Astrocyte (in vitro differentiated cells and primary cell): ENCODE measurements around the gene VARS1. TPM values are rescaled to one million over a fixed set of nuclear protein-coding genes. Genes with fewer than 3 reads are reported as not detected.
"Not testable (repeated sequence)": the region's sequence is repeated elsewhere in the genome, so short reads cannot be mapped to it uniquely, and the experiment has no call there.

Experiments used
- DNase-seq: peaks from one replicate; pipeline ENCODE4 v3.0.0-alpha.2; 2010; ENCODE audit warnings: low read depth
- FAIRE-seq: peaks from 2 replicates; lab custom pipeline; 2011; peaks lifted over from hg19 to GRCh38; lab: Jason Lieb, UNC
- H2AFZ ChIP-seq: 2 replicates; pipeline ENCODE4 v1.6.0; 2012; ENCODE audit warnings: low read depth, low read length, inconsistent platforms
- H3K27ac ChIP-seq: 2 replicates; pipeline ENCODE4 v1.5.1; 2011; ENCODE audit warnings: low read depth, low read length, inconsistent platforms
- H3K27me3 ChIP-seq: 2 replicates; pipeline ENCODE4 v1.6.0; 2011; ENCODE audit warnings: low read length, inconsistent platforms; ENCODE audit not compliant: insufficient read depth
- H3K36me3 ChIP-seq: 2 replicates; pipeline ENCODE4 v1.5.1; 2011; ENCODE audit warnings: low read length, inconsistent platforms; ENCODE audit not compliant: insufficient read depth
- H3K4me1 ChIP-seq: 2 replicates; pipeline ENCODE4 v1.5.1; 2011; ENCODE audit warnings: low read length, inconsistent platforms; ENCODE audit not compliant: insufficient read depth
- H3K4me2 ChIP-seq: 2 replicates; pipeline ENCODE4 v1.6.0; 2012; ENCODE audit warnings: low read length, inconsistent platforms
- H3K4me3 ChIP-seq: 2 replicates; pipeline ENCODE4 v1.5.1; 2011; ENCODE audit warnings: low read depth, mild to moderate bottlenecking, low read length, inconsistent platforms; ENCODE audit not compliant: insufficient read depth
- H3K79me2 ChIP-seq: 2 replicates; pipeline ENCODE4 v1.6.0; 2012; ENCODE audit warnings: mild to moderate bottlenecking, low read length, inconsistent platforms; ENCODE audit not compliant: insufficient read depth
- H3K9ac ChIP-seq: 2 replicates; pipeline ENCODE4 v1.6.0; 2012; ENCODE audit warnings: mild to moderate bottlenecking, low read length, inconsistent platforms
- H3K9me3 ChIP-seq: 2 replicates; pipeline ENCODE4 v1.5.1; 2012; ENCODE audit warnings: low read depth, mild to moderate bottlenecking, low read length, inconsistent platforms; ENCODE audit not compliant: insufficient read depth
- H4K20me1 ChIP-seq: 2 replicates; pipeline ENCODE4 v1.6.0; 2012; ENCODE audit warnings: low read length, inconsistent platforms; ENCODE audit not compliant: insufficient read depth
- H3K27ac Mint-ChIP-seq: one replicate; pipeline ENCODE4 v1.8.0; 2021; ENCODE audit warnings: mild to moderate bottlenecking, mixed read lengths; ENCODE audit not compliant: unreplicated experiment
- H3K27me3 Mint-ChIP-seq: one replicate; pipeline ENCODE4 v1.8.0; 2021; ENCODE audit warnings: low read depth, mixed read lengths; ENCODE audit not compliant: unreplicated experiment
- H3K36me3 Mint-ChIP-seq: one replicate; pipeline ENCODE4 v1.8.0; 2021; ENCODE audit warnings: low read depth, mixed read lengths; ENCODE audit not compliant: unreplicated experiment
- H3K4me1 Mint-ChIP-seq: one replicate; pipeline ENCODE4 v1.8.0; 2021; ENCODE audit warnings: low read depth, mixed read lengths; ENCODE audit not compliant: unreplicated experiment
- H3K4me3 Mint-ChIP-seq: one replicate; pipeline ENCODE4 v1.8.0; 2021; ENCODE audit warnings: mild to moderate bottlenecking, moderate library complexity, mixed read lengths; ENCODE audit not compliant: unreplicated experiment
- H3K9me3 Mint-ChIP-seq: one replicate; pipeline ENCODE4 v1.8.0; 2021; ENCODE audit warnings: mild to moderate bottlenecking, mixed read lengths; ENCODE audit not compliant: unreplicated experiment
- EZH2 ChIP-seq: IDR thresholded peaks from 2 replicates; pipeline ENCODE4 v1.6.1; 2012; ENCODE audit warnings: mild to moderate bottlenecking, low read length, inconsistent platforms; ENCODE audit not compliant: insufficient read depth
- total RNA-seq: library from RNA; stranded (reverse); gene quantifications from 2 replicates; pipeline ENCODE4 v1.2.1, GENCODE V29; 2021
- TF ChIP-seq, protein P1 (sequence below): IDR thresholded peaks from 2 replicates; pipeline ENCODE4 v1.5.1; 2011; ENCODE audit warnings: low read depth, mild to moderate bottlenecking, inconsistent platforms, low read length, moderate library complexity; ENCODE audit not compliant: insufficient read depth

Gene VARS1
- total RNA-seq, 1 donor from 2014 or later: 94.8 TPM

DNA sequence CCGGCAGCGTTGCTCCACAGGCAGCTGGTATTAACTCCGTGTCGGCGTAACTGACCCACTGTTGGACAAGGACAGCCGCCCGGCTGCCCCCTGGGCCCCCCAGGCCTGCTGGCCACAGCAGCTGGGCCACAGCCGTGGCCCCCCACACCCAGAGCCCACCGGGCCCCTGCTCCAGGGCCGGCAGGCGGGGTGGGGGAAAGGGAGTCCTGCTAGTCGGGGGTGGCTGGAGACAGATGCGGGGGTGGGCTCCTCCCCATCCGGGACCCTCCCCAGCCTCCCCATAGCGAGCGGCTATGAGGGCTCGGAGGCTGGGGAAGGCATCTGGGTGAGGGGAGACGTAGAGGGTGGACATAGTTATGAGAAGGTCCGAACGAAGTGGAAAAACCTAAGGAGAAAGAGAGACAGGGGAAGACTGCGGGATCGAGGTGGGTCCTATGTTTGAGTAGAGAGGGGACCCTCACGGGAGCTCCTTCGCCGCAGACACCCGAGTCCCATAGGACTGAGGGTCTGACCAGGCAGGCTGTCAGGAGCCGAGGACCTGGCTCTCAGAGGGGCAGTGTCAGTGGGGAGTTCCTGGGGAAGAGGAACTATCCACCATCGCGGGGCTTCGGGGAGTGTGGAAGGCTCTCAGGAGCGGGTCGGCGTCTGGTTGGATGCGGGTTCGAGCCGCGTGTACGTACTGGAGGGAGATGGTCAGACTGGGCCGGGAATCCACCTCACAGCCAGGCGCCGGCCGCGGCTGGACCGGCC, 511 bp downstream of the VARS1 start:
- DNase-seq: no peak
- no peak for FAIRE-seq
- Histone ChIP-seq H3K9ac (peak overlapping the region; percentile 94), H3K79me2 (peaks cover 42% of the 10 kb centered on the region), H3K9me3 (no peaks in the 10 kb centered on the region), H3K27me3 (no peaks in the 10 kb centered on the region), H3K36me3 (peaks cover 18% of the 10 kb centered on the region), H3K4me1 (peaks cover 21% of the 10 kb centered on the region), H3K4me2 (peak overlapping the region; percentile 89), H4K20me1 (peaks cover 11% of the 10 kb centered on the region), H3K27ac (peak overlapping the region; percentile 94), H3K4me3 (peak overlapping the region; percentile 79), H2AFZ (peak overlapping the region; percentile 77)
- H3K4me1 Mint-ChIP-seq: peaks cover 11% of the 10 kb centered on the region
- peaks cover 10% of the 10 kb centered on the region for H3K36me3 Mint-ChIP-seq
- no peaks in the 10 kb centered on the region for H3K27me3 Mint-ChIP-seq
- no peak for TF ChIP-seq EZH2
- H3K4me3 Mint-ChIP-seq: peak overlapping the region; percentile 99
- peak overlapping the region; percentile 98 for H3K27ac Mint-ChIP-seq
- no peaks in the 10 kb centered on the region for H3K9me3 Mint-ChIP-seq

DNA sequence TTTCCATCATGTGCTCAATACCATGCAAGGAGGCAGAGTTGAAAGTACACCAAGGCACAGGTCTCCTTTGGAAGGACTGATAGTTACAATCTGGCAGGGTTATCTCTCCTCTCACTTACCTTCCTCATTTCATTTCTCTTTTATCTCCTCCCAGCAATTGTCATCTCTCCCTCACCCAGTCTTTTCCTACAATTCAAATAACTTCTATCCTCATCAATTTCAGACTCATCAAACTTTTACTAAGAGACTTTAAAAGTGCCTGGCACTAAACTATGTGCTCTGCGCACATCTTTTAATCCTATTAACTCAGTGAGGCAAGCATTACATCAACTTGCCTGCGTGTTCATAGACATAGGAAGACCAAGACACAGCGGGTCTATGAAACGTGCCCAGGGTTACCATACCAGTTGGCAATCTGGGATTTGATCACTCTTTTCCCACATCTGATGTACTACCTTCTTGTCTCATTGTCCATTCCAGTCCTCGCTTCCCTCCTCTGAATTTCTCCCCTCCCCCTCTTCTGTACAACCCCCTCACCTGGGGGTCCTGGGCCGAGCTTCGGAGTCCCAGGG, 1.2 kb downstream of the VARS1 start:
- peak overlapping the region; percentile 68 for H3K27ac Mint-ChIP-seq
- H3K27me3 ChIP-seq: no peaks in the 10 kb centered on the region
- no peak overlapping the region for H2AFZ ChIP-seq
- peak overlapping the region; percentile 94 for H3K27ac ChIP-seq
- H3K27me3 Mint-ChIP-seq: no peaks in the 10 kb centered on the region
- H3K9ac ChIP-seq: peak overlapping the region; percentile 94
- FAIRE-seq (no peak), DNase-seq (no peak)
- peaks cover 21% of the 10 kb centered on the region for H3K4me1 ChIP-seq
- H3K4me1 Mint-ChIP-seq: peaks cover 11% of the 10 kb centered on the region
- peak overlapping the region; percentile 89 for H3K4me2 ChIP-seq
- TF ChIP-seq EZH2: no peak
- H3K4me3 ChIP-seq: peak overlapping the region; percentile 79
- H3K9me3 Mint-ChIP-seq: no peaks in the 10 kb centered on the region
- peak overlapping the region; percentile 99 for H3K4me3 Mint-ChIP-seq
- peaks cover 19% of the 10 kb centered on the region for H3K36me3 ChIP-seq
- H3K36me3 Mint-ChIP-seq: peaks cover 10% of the 10 kb centered on the region
- peaks cover 44% of the 10 kb centered on the region for H3K79me2 ChIP-seq
- no peaks in the 10 kb centered on the region for H3K9me3 ChIP-seq
- peaks cover 11% of the 10 kb centered on the region for H4K20me1 ChIP-seq

DNA sequence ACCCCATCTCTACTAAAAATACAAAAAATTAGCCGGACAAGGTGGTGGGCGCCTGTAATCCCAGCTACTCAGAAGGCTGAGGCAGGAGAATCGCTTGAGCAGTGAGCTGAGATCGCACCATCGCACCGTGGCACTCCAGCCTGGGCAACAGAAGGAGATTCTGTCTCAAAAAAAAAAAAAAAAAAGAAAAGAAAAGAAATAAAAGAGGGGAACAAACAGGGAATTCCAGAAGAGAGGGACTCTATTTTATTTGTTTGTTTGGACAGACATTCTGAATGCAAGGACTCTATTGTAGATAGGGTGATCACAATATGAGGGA, 1.7 kb downstream of the VARS1 start:
- not testable (repeated sequence) for H3K27me3 Mint-ChIP-seq
- peak overlapping the region; percentile 99 for H3K4me3 Mint-ChIP-seq

DNA sequence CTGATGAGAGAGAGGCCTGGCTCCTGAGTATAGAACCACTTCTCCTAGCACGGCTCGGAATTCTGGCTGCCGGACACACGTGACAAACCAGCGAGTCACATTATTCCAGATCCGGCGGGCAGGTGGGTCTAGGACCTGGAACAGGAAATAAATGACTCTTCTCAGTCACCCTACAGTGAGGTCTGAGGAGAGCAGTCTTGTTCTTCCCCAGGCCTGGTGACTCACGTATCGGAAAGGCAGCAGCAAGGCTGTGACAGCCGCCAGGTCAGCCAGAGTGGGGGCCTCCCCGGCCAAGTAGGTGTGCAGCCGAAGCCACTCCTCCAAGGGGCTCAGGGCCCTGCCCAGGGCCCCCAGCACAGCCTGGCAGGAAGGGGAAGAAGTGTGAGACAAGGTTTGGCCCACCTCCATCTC, 2.8 kb downstream of the VARS1 start:
- H3K27ac ChIP-seq: peak overlapping the region; percentile 52
- peak overlapping the region; percentile 20 for H3K4me3 Mint-ChIP-seq

More for the DNA sequence above, 1.7 kb downstream of the VARS1 start:
- peaks cover 11% of the 10 kb centered on the region for H3K4me1 Mint-ChIP-seq
- peak overlapping the region; percentile 89 for H3K4me2 ChIP-seq
- peaks cover 21% of the 10 kb centered on the region for H3K4me1 ChIP-seq
- not testable (repeated sequence) for H3K27ac Mint-ChIP-seq, H3K9me3 ChIP-seq, H2AFZ ChIP-seq, FAIRE-seq, DNase-seq, H3K36me3 Mint-ChIP-seq, H3K9me3 Mint-ChIP-seq, H3K27me3 ChIP-seq
- H4K20me1 ChIP-seq: peaks cover 11% of the 10 kb centered on the region
- peaks cover 22% of the 10 kb centered on the region for H3K36me3 ChIP-seq
- peaks cover 47% of the 10 kb centered on the region for H3K79me2 ChIP-seq
- peak overlapping the region; percentile 94 for H3K27ac ChIP-seq
- H3K9ac ChIP-seq: peak overlapping the region; percentile 94
- H3K4me3 ChIP-seq: peak overlapping the region; percentile 79

More for the DNA sequence above, 2.8 kb downstream of the VARS1 start:
- peak overlapping the region; percentile 89 for H3K4me2 ChIP-seq
- peak overlapping the region; percentile 48 for H3K27ac Mint-ChIP-seq
- no peaks in the 10 kb centered on the region for H3K27me3 Mint-ChIP-seq
- peaks cover 11% of the 10 kb centered on the region for H4K20me1 ChIP-seq
- peaks cover 11% of the 10 kb centered on the region for H3K4me1 Mint-ChIP-seq
- H3K36me3 Mint-ChIP-seq: peaks cover 10% of the 10 kb centered on the region
- no peaks in the 10 kb centered on the region for H3K9me3 Mint-ChIP-seq
- no peak for FAIRE-seq
- H3K36me3 ChIP-seq: peaks cover 24% of the 10 kb centered on the region
- no peaks in the 10 kb centered on the region for H3K9me3 ChIP-seq
- H3K79me2 ChIP-seq: peaks cover 47% of the 10 kb centered on the region
- peaks cover 21% of the 10 kb centered on the region for H3K4me1 ChIP-seq
- H3K27me3 ChIP-seq: no peaks in the 10 kb centered on the region
- TF ChIP-seq EZH2: no peak
- TF ChIP-seq, protein P1, sequence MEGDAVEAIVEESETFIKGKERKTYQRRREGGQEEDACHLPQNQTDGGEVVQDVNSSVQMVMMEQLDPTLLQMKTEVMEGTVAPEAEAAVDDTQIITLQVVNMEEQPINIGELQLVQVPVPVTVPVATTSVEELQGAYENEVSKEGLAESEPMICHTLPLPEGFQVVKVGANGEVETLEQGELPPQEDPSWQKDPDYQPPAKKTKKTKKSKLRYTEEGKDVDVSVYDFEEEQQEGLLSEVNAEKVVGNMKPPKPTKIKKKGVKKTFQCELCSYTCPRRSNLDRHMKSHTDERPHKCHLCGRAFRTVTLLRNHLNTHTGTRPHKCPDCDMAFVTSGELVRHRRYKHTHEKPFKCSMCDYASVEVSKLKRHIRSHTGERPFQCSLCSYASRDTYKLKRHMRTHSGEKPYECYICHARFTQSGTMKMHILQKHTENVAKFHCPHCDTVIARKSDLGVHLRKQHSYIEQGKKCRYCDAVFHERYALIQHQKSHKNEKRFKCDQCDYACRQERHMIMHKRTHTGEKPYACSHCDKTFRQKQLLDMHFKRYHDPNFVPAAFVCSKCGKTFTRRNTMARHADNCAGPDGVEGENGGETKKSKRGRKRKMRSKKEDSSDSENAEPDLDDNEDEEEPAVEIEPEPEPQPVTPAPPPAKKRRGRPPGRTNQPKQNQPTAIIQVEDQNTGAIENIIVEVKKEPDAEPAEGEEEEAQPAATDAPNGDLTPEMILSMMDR: no peak
- peak overlapping the region; percentile 20 for H3K9ac ChIP-seq
- H2AFZ ChIP-seq: no peak overlapping the region
- peak overlapping the region; percentile 1 for H3K4me3 ChIP-seq
- DNase-seq: peak; percentile 52
